Suppressor macrophage treated with lipopolysaccharide for 1 hour (primary cell): ENCODE results near the gene SRPX.
A peak's percentile ranks its signal among the peaks of the same experiment; 100 is the strongest.

Experiments used
- DNase-seq, 3 donors: peaks; one replicate each; pipeline ENCODE4 v3.0.0-alpha.2; 2020 to 2022

The SRPX gene, protein sequence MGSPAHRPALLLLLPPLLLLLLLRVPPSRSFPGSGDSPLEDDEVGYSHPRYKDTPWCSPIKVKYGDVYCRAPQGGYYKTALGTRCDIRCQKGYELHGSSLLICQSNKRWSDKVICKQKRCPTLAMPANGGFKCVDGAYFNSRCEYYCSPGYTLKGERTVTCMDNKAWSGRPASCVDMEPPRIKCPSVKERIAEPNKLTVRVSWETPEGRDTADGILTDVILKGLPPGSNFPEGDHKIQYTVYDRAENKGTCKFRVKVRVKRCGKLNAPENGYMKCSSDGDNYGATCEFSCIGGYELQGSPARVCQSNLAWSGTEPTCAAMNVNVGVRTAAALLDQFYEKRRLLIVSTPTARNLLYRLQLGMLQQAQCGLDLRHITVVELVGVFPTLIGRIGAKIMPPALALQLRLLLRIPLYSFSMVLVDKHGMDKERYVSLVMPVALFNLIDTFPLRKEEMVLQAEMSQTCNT

GRCh38 chrX:38220415-38221390 lies at the start of gene SRPX:
TSS of gene SRPX (minus strand) at chrX:38220871. CDS start at chrX:38220792, 79 bp downstream.
- peak in 1 of 3 donors; percentile 23 for DNase-seq

DNA sequence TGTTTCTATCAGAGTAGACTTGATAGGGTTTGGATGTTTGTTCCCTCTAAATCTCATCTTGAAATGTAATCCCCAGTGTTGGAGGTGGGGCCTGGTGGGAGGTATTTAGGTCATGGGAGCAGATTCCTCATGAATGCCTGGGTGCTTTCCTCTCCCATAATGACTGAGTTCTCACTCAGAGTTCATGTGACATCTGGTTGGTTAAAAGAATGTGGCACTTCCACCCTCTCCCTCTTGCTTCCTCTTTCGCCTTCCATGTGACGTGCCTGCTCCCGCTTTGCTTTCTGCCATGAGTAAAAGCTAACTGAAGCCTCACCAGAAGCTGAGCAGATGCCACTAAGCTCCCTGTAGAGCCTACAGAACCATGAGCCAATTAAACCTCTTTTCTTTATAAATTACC lies 47.3 kb upstream of the SRPX start:
- DNase-seq = peak; percentile 50 to 67 (median 63)

GRCh38 chrX:38262715-38263620 lies 42.3 kb upstream of the SRPX start:
- no peak for DNase-seq

- peak; percentile 22 to 30 (median 29) for DNase-seq
Measured at GRCh38 chrX:38260231-38260630, 39.6 kb upstream of the SRPX start.

GRCh38 chrX:38256019-38256418 lies 35.3 kb upstream of the SRPX start:
- DNase-seq = no peak

- DNase-seq = no peak
Measured at GRCh38 chrX:38249965-38250364, 29.3 kb upstream of the SRPX start.

GRCh38 chrX:38247051-38247450 lies 26.4 kb upstream of the SRPX start:
- DNase-seq = no peak

DNA sequence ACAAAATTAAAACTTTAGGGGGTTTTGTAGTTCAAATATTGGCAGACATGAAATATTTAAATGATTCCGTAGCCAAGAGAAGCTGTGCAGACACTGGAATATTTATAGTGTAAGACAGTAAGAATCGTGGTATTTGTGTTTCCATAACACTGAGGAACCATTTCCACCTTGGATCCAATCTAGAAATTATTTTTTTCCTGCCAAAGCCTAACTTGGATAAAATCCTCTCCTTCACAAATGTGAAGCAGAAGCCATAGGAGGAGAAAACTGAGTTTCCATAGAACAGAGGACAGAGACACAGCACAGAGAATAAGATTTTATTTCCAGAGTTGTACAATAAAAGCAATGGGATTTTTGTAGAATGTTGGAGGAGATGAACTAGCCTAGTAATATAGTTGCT lies 19.9 kb upstream of the SRPX start:
- DNase-seq = no peak

GRCh38 chrX:38236901-38237615 lies 16.4 kb upstream of the SRPX start:
- DNase-seq = no peak

DNA sequence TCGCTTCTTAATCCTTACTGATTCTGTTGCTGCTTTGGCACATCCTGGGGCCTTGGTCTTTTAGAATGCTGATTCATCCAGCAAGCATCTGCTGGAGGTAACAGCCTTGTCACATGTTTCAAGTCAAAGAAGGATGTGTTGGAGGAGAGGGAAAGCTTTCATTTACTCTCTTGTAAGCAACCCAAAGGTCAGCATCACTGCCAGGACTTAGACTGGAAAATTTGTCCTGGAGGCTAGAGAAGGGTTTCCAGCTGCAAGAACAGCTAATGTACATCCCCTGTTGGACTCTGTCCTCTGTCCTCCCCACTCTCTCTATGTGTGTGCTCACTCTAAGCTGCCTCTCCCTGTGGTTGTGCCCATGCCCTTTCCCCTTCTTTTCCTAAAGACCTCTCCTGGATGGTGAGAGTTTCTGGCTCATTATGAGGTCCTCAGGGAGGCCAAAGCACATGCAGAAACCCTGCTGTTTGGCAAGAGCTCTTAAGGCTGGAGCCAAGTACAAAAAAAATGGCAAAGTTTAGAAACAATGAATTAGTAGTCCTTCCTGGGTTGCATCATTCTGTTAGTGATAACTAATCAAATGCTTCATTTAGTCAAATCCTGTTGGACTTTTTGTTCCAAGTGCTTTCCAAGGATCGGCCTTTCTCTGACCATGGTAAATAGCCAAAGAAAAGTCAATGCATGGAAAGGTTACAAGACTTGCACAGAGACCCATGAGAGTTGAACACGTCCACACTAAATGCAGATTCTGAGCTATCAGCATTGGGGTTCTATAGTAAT lies 13.4 kb upstream of the SRPX start:
- no peak for DNase-seq

DNA sequence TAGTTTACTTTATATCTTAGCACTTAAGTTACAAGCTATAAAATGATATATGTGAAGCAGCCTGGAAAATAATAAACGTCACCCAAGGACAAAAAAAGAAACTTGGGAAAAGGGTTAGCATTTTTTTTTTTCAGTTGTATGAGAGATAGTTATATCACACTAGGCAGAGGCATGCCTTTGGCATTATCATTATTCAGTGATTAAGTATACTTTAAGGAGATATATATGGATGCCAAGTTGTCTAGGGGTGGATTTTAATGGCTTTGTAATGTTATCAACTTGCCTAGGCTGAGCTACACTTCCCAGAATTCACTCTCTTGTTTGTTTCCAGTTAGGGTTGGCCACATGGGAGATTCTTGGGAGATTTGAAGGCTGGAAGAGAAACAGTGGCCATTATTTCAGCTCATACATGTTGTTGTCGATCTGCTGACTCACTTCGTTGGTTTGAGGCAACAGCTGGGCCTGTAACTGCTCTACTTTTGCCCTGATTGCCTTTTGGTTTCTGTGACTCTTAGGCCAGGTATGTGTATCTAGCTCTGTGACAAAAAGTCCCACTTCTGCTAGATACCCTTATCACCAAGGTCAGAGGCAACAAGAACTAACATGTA lies 11.5 kb upstream of the SRPX start:
- no peak for DNase-seq

- no peak for DNase-seq
Measured at GRCh38 chrX:38225093-38225492, 4.4 kb upstream of the SRPX start.

DNA sequence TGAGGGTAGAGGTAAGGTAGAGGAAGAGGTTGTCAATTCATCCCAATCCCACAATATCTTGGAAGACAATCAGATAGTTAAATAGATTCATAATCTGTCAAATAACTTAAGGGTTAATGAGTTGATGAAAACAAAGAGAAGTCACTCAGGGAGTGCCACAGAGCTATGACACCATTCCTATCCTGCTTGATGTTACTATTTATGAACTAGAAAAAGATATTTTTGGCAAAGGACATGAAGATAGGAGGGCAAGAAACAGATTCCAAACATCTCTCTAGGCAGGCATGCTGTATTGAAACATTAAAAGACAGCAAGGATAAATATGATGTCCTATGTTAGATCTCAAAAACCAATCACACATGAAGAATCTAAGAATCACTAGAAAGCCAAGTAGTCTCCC lies 3.5 kb upstream of the SRPX start:
- no peak for DNase-seq

- peak in 1 of 3 donors; percentile 11 for DNase-seq
Measured at GRCh38 chrX:38221391-38221929, 789 bp upstream of the SRPX start.

- DNase-seq = peak; percentile 53 to 68 (median 58)
Measured at GRCh38 chrX:38220024-38220414, 652 bp downstream of the SRPX start.

DNA sequence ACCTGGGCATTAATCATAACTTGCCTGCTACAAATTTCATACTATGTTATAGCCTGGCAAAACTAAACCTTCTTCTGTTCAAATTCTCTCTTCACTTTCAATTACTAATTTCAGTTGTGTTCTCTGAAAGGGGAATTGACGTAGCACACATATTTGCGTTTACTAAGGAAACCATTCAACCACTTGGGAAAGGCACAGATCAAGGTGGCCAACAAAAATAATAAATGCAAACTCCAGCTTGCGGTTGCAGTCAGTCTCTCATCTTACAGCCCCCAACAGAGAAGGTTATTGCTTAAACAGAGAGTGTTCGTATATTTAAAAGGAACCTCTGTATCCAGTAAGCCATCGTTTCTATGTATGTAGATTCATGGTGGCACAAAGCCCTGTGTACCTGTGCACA lies 4.0 kb downstream of the SRPX start:
- no peak for DNase-seq

GRCh38 chrX:38214551-38215531 lies 5.8 kb downstream of the SRPX start:
- DNase-seq = no peak

GRCh38 chrX:38214044-38214443 lies 6.6 kb downstream of the SRPX start:
- no peak for DNase-seq
